ENCODE results near the gene SETD2.
A peak's percentile ranks its signal among the peaks of the same experiment; 100 is the strongest.

The SETD2 gene

DNA sequence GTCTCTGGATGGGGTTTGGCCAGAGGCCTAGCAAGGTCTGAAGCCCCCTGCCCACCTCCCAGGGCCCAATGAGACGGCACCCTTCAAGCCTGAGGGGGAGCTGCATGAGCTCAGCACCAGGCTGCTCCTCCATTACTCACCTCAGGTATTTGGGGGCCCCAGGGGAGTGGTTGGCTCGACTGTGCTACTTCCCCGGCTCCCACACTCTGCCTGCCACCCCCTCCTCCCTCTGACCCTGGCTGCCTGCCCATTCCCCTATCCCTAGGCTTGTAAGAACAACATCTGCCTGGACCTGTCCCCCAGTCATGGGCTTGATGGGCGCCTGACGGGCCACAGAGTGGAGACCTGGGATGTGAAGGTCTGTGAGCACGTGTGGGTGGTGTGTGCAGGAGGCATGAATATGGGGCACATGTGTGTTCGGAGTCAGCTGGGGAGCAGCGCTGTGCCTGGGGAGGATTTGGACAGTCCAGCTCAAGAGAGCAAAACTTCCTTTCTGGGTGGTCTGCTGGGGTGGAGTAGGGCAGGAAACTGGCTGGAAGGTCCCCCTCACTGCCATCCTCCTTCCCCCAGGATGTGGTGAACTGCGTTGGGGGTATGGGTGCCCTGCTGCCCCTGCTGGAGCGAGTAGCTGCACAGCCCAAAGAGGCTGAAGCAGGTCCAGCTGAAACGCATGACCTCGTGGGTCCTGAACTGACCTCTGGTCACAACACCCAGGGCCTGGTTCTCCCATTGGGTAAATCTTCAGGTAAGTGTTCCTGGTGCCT is 167.0 kb downstream of the SETD2 start:
- no peak for DNase-seq (ENCODE audit: low read depth)

DNA sequence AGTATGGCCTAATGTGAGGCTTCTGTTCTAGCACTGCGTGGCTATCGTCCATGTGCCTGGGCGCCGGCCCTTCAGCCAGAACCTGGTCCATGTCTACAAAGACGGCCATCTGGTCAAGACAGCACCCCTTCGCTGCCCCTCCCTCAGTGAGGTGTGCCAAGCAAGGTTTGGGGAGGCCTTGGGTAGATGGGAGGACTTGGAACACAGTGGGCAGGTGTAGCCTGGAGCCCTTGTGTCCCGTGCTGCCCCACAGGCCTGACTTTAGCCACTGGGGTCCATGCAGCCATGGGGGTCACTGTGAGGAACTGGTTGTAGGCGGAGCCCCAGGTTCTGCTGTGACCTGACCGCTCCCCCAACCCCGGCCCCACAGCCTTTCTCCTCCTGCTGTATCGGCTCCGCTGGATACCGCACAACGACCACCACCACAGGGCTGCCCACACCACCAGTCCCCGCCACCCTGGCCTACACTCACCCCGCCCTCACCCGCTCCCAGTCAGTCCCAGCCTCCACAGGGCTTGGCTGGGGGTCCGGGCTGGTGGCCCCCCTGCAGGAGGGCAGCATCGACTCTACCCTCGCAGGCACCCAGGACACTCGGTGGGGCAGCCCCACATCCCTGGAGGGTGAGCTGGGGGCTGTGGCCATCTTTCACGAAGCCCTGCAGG is 167.9 kb downstream of the SETD2 start:
- no peak for DNase-seq (ENCODE audit: low read depth)

GRCh38 chr3:46994801-46995731 is 168.8 kb downstream of the SETD2 start:
- DNase-seq (ENCODE audit: low read depth): no peak

- no peak for DNase-seq (ENCODE audit: low read depth)
These were observed 169.9 kb downstream of the SETD2 start for GRCh38 chr3:46993986-46994385.

- no peak for DNase-seq (ENCODE audit: low read depth)
These were observed 170.6 kb downstream of the SETD2 start for GRCh38 chr3:46993292-46993691.

GRCh38 chr3:46992231-46992630 is 171.7 kb downstream of the SETD2 start:
- DNase-seq (ENCODE audit: low read depth): no peak

GRCh38 chr3:46991406-46992165 is 172.3 kb downstream of the SETD2 start:
- no peak for DNase-seq (ENCODE audit: low read depth)

GRCh38 chr3:46990573-46991374 is 173.1 kb downstream of the SETD2 start:
- DNase-seq (ENCODE audit: low read depth): no peak

DNA sequence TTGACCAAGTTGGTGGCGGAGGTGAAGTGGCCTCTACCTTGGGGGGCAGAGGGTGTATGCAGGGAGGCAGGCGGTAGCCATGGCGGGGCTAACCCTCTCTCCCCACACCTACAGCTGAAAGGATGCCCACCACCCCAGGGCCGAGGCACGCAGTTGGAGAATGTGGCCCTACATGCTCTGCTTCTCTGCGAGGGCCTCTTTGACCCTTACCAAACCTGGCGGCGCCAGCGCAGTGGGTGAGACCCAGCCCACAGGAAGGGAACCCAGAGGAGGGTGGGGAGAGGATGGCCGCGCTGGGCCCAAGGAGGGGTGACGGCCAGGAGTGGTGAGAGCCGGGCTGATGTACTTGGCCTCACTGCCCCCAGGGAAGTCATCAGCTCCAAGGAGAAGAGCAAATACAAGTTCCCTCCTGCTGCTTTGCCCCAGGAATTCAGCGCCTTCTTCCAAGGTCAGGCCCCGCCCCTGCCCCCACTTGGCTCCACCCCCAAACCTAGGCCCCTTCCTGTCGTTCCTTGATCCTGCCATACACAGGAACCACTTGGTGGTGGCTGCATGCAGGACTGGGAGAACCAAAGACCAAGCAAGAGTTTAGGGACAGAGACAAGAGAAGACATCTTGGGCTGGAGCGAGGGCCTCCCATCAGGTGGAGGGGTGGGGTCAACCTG is 174.6 kb downstream of the SETD2 start:
- DNase-seq (ENCODE audit: low read depth): no peak

- DNase-seq (ENCODE audit: low read depth): no peak
These were observed 175.3 kb downstream of the SETD2 start for GRCh38 chr3:46988616-46989015.

DNA sequence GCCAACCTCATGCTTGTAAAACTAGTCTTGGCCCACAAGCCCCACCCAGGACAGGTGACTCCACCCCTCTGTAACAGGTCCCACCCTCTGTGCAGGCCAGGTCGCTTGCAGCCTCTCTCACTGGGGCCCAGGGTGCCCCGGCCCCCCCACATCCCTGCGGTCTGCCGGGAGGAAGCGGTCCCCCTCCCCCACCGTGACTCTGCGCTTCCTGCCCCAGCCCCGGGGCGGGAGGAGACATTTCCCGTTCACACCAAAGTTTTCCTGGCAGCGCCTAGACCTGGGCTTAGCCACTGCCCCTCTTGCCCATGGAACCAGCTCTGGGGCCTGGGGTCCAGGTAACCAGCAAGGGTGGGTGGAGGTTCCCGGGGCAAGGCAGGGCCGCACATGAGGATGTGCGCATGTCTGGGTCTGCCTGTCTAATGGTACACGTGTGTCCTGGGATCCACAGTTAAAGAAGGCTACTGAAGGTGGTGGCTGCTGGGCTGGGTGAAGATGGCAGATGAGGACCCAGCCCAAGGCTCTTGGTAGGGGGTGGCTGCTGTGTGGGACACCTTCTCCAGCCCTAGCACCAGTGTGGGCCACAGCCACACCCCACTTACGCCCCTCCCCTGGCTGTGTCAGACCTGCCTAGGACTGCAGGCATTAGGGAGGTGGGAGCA is 176.0 kb downstream of the SETD2 start:
- DNase-seq (ENCODE audit: low read depth): peak; percentile 78

- DNase-seq (ENCODE audit: low read depth): no peak
These were observed 176.6 kb downstream of the SETD2 start for GRCh38 chr3:46987319-46987742.

- DNase-seq (ENCODE audit: low read depth): no peak
These were observed 177.1 kb downstream of the SETD2 start for GRCh38 chr3:46986782-46987310.

- no peak for DNase-seq (ENCODE audit: low read depth)
These were observed 177.7 kb downstream of the SETD2 start for GRCh38 chr3:46986055-46986730.

DNA sequence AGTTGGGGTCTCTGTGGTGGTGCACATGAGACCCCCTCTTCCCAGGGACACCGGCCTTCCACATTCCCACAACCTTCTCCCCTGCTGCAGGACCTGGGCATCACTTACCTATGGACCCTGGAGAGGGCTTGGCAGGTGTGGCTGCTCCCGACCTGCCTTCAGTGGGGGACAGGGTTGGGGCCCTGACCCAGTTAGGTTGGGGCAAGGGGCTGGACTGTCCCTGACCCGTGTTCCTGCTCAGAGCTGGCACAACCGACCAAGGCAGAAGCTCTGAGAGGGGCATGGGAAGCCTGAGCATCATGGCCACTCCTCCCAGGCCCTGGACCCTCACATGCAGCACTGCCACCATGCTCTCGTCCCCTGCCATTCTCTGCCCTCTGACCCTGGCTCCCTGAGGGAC is 178.3 kb downstream of the SETD2 start:
- no peak for DNase-seq (ENCODE audit: low read depth)

- DNase-seq (ENCODE audit: low read depth): no peak
These were observed 179.1 kb downstream of the SETD2 start for GRCh38 chr3:46984591-46985459.

DNA sequence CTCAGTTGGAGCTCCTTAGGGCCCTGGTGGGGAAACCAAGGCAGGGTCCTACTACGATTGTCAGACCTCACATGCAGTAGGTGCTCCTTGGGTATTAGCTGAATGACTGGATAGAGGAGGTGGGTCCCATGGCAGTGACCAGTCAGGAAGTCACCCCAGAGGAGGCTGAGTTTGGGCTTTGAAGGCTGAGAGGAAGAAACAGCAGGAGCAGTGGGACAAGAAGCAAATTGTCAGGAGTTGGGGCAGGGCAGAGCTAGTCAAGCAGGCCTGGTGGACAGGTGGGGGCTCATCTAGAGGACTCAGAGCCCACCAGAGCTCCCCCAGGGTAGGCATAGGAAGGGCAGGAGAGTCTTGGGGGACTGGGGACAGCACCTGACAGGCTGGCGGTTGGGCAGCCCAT is 181.4 kb downstream of the SETD2 start:
- no peak for DNase-seq (ENCODE audit: low read depth)

DNA sequence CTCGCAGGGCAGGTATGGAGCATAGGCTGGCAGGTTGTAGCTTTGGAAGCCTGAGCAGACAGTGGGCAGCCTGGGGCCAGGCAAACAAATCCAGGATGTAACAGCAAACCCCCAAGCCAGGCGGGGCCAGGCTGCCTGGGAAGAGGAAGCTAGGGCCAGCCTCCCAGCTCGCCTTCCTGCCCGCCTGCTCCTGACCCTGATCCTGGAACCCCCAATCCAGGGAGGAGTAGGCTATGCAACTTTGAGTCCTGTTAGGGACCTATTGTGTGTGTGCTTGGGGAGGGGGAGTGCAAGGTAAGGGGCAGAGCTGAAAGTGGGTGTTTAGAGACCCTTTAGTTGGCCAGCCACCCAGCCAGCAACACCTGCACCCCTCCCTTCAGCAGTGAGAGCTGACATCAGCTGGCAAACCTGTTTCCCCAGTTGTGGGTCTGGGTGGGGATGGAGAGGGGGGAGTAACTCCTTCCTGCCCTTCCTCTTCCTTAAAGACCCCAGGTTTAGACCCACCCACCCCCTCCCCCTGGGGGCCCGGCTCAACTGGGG is 181.9 kb downstream of the SETD2 start:
- no peak for DNase-seq (ENCODE audit: low read depth)

Data from activated T-helper 9 cell treated with anti-CD3 and anti-CD28 coated beads, Interleukin-2, amount 50 U/mL, for 16 hours (primary cell).